NCI-H2081 treated with DMSO at 0.1 percent for 48 hours (cell line): ENCODE measurements around the gene ITPK1.
"Not testable (repeated sequence)": the region's sequence is repeated elsewhere in the genome, so short reads cannot be mapped to it uniquely, and the experiment has no call there.

ENCODE experiments used
- DNase-seq: peaks from one replicate; lab custom pipeline; 2025; lab: John Stamatoyannopoulos, UW

The ITPK1 gene

DNA sequence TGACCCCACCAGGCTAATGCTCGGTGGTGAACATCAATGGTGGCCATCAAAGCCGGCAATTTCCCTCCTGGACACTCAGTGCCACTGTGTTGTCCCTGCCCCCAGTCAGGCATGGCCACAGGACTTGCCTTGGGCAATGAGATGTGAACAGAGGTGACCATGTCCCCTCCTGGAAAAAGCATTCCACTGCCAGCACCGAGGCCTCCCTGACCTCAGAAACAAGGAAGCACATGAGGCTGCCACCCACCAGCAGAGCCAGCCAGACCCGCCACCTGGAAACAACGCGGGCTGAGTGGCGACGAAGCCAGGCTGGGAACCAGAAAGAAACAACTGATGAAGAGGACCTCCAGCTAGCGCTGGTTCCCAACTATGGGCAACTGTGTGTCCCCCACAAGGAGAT is 31.8 kb downstream of the ITPK1 start:
- DNase-seq = no peak

DNA sequence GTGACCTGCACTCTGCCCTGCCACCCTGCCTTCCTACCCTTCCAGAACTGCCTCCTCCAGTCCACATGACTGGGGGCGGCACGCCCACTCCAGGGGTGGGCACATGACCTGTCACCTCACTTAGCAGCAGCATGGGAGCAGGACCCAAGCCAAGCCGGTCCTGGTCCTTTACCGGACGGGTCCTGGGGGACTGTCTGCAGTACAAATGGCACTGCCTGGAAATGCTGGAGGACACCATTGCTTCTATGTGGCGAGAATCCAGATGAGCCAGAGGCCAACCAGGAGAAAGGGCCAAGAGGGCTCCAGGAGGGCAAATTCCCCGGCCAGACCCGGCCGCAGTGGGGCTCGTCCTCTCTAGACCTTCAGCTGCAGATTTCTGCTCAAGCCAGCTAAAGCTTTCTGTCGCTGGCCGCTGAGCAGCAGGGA is 33.1 kb downstream of the ITPK1 start:
- DNase-seq = no peak

DNA sequence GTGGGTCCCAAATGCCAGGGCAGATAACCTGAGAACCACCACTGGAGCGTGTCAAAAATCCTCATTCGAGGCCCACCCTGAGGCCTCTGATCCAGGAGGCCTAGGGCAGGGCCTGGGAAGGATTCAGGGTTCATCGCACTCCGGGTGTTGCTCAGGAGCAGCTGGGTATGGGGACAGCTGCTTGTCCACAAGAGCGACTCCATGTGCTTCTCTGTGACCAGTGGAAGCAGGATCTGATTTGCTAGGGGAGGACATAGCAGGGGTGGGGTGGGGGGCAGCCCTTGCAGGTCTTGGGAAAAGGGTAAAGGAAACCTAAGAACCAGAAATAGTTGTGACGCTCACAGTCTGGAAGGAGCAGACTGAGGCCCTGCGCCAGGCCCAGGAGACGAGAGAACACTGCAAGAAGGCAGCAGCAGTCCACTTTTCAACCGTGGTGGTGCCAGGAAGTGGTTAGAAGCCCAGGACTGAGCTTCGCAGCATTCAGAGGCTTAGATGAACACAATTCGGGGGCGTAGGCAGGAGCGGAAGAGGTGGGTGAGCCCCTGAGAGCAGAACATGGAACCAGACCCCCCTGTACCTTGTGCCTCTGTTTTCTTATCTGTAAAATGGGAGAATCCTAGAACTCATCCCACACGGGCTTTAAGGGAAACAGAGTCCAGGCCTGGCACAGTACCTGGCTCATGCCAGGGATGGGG is 33.7 kb downstream of the ITPK1 start:
- DNase-seq = no peak

DNA sequence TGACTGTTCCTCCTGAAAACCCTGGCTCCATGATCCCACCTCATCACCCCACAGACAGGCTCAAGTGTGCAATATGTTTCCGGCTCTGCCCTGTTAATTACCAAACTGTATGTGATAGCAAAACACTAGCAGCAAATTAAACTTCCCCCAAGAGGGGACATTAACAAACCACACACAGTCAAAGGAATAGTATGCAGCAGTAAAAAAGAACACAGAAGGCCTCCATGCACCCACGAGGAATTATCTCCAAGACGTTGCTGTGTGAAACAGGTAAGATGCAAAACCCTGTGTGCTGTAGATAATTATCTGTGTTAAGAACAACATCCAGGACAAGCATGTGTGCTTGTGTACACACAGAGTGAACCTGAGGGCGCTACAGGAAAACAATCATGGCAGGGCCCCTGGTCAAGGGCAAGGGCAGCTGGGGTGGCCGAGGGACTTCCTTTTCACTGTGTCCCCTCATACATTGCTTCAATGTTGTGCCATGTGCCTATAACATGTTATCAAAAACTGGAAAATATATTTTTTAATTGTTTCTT is 35.8 kb downstream of the ITPK1 start:
- DNase-seq = no peak

DNA sequence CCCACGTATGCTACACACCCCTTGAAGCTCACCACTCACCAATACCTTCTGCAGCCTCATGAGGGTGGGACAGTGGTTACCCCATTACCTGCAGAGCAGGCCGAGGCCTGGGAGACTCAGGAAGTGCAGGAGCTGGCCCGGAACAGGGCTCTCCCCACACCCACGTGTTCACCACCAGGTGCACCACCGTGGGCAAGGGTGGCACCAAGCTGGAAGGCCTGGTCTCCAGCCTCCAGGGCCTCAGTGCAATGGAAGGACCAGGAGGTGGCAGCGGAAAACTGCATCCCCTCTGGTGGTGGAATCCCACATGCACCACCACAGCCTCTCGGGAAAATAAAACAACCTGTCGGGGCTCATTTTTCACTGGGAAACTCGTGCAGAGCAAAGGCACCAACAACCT is 36.4 kb downstream of the ITPK1 start:
- DNase-seq = no peak

DNA sequence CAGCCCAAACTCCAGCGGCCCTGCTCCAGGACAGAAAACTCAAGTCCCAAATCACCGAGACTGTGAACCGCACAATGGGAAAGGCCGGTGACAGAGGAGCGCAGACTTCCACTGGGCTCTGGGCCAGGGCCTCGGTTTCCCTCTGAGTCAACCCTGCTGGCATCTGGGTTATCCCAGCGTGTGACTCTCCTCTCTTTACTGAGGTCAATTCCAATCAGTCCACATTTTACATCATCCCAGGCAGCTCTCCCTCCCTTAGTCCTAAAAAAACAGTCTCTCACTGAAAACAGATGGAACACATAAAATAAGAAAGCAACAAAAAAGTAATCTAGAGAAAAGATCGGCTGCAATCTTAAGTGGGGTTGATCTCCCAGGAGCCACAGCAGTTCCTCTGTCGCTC is 36.9 kb downstream of the ITPK1 start:
- DNase-seq = no peak

DNA sequence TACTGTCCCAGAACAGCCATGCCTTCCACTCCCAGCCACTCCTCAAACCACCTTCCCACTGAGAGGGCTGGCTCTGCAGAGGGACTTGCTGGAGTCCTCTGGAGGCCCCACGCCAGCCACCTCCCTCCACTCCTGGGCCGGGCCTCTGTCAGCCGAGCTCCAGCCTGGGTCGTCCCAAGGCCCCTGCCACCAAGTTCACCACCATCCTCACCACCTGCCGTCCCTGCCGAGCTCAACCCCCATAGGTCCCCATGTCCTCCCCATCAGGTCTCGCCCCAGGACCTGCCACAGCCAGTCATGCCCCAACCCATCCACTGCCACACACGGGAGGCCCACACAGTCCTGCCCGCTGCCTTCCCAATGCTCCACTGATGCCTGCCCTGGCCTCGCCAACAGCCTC is 39.0 kb downstream of the ITPK1 start:
- DNase-seq = no peak

DNA sequence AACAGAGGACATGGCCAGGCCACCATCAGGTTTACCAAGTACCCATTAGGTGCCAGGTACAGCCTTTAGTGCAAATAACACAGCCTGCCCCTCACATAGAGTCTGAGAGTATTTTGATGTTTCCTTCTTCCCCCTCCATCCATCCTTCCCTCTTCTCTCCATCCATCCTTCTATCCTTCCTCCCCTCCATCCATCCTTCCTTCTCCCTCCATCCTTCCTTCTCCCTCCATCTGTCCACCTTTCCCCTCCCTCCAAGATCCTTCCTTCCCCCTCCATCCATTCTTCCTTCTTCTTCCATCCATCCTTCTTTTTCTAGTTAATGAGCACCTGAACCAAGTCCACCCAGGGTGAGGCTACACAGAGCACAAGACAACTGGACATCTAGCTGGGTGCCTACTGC is 39.8 kb downstream of the ITPK1 start:
- DNase-seq = no peak

DNA sequence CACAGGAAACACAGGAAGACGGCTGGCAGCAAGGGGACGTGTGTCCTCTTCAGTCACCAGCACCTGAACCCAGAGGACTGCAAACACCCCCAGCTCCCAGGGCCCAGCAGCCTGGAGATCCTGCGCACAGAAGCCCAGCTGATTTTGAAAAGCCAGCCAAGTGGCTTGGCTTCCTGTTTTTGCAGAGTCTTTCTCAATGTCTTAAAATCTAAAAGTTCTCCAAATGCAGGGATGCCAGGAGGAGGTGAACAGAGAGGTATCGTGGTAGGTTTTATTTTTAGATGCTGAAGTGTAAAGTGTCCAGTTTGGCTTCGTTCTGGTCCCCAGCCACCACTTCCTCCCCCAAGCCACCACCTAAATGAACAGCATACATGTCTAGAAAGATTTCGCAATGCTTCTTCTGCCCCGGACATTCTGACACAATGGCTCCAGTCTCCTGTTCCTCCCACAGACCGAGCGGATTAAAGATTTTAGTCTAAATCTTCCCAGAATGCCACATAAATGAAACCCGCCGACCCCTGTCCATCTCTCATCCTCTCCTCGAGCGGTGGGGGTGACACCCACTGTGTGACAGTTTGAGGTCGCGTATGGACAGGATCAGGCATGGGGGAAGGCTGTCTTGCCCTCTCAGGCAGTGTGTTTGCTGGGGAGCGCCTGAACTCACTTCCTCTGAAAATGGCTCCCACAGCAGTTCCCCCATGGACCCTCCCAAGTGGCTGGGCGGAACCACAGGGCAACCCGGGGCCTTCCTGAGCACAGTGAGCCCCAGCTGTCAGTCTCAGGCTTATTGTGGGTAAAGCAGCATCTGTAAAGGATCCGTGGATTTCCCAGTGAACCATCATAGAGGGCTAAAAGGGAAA is 41.6 kb downstream of the ITPK1 start:
- DNase-seq = no peak

DNA sequence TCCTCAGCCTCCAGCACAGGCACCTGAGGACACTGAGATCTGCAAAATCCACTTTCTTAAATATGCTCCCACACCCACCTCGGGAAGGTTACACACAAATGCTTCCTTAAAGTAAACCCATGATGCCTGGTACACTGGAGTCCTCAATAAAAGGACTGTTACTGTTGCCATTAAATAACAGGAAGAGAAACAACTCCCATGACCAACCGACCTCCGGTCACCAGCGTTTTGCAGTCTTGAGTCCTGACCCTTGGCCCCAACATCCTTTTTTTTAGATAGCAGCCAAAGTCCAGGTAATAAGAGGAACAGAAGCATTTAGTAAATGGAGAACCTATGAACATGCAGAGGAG is 42.4 kb downstream of the ITPK1 start:
- DNase-seq = no peak

DNA sequence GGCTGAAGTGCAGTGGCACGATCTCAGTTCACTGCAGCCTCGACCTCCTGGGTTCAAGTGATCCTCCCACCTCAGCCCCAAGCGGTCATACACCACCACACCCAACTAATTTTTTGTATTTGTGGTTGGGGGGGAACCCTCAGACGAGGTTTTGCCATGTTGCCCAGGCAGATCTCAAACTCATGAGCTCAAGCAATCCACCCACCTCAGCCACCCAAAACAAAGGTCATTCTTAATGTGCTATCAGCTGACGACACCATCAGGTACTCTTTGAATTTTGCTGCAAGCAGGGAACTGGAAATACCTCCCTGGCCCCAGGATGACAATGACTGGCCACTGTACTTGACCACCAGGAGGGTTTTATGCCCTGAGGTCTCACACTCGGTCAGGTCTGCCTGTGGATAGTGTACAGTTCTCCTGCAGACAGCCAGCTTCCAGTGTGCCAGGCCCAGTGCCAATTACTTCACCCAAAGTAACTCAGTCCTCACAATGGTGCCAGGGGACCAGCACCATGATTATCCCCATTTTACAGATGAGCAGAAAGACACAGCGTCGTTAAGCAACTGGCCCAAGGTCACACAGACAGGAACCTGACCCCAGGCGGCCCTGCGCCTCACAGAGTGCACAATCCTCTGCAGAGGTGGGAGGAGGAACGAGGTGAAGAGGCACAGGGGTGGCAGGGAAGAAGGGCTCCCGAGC is 42.9 kb downstream of the ITPK1 start:
- DNase-seq = no peak

DNA sequence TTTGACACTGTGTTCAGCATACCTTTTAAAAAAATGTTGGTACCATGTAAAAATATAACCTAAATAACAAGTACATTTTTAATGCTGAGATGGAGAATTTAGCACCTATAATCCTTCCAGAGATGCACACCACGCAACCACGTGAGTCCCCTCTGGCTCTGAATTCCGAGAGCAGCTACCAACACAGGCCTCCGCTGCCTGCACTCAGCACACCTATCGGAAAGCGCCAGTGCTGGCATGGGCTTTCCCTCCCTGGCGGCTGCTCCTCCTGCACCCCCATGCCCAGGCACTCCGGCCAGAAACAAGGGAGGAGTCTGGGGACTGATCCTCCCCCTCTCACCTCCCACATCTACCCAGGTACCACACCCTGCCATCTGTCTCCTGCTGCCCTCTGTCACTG is 47.0 kb downstream of the ITPK1 start:
- DNase-seq = no peak

DNA sequence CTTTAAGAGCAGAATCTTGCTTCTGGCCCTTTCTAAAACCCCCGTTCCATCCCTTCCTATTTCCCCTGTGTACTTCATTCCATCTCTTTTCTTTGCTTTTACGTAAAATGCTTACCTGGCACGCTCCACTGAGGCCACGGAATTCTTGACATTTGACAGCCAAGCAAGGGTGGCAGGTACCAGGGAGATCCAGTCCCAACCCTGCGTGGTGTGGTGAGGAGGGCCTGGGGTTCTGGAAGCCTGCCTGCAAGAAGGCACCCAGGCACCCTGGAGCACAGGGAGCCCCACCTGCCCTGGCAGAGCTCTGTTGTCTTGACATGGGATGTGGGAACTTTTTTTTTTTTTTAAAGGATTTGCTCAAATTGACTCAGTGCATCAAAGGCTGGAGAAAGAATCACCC is 48.6 kb downstream of the ITPK1 start:
- DNase-seq = no peak

DNA sequence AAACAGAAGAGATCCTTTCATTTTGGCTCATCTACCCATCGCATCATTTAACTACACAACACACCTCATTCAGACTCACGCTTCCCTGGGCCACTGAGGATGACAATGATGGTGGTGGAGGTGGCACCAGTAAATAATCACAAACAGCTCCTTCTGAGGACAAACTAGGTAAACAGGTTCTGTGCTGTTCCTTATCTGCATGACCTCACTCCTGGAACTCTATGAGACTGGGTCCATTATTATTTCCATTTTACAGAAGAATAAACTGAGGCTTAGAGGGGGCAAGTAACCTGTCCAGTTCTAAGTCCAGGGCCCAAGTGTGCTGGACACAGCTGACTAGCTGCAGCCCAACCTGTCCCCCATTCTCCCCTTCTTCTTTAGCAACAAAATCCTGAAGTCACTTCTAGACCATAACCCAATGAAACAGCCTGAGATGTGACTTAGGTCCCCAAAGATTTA is 50.4 kb downstream of the ITPK1 start:
- no peak for DNase-seq

DNA sequence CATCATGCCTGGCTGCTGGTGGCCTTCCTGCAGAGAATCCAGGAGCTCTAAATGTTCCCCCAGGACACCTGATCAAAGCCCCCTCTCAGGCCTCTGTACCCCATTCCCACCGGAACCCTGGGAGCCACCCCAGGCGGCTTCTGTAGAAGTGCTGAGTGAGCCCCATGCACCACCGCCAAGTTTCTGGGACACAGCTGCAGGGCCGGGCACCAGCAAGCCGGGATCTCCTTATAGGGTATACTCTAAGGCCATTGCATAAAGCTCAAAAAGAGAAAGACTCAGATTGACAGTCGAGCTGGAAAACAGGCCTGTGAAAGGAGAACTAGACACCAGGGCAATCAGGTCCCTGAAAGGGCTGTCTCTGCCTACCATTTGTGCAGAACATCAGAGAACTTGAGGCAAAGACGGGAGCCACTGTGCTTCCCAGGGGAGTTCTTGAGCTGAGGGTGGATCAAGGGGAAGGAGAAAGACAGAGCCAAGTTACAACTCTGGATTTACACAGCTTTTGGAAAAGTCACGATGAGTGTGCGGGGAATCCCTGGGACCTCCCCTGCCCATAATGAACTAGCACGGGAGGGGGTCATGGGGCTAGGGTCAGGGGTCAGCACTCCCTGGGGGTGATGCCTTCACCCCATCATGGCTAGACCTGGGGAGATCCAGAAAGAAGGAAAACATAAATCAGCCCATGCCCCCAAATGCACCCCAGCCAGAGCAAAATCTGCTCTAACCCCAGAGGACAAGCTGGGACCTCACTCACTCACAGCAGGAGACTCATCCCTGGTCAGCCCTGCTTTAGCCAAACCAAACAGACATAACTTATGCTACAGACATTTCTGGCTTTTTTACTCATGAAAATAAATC is 51.1 kb downstream of the ITPK1 start:
- DNase-seq = no peak

DNA sequence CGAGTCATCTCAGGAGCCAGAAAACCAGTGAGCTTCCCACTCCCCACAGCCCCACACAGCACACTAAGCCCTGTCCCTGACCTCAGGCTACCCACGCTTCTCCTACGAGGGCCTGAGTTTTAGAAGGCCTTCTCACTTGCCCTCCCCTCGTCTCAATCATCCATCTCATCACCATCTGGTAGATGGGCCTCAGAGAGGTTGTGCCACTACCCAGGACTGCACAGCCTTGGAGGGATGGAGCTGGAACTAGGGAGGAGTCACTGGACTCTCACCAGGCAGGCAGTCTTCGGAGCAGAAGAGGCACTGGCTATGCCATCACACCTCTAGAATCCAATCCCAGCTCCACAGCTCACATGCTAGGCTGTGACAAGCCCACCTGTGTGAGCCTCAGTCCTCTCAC is 52.3 kb downstream of the ITPK1 start:
- no peak for DNase-seq

DNA sequence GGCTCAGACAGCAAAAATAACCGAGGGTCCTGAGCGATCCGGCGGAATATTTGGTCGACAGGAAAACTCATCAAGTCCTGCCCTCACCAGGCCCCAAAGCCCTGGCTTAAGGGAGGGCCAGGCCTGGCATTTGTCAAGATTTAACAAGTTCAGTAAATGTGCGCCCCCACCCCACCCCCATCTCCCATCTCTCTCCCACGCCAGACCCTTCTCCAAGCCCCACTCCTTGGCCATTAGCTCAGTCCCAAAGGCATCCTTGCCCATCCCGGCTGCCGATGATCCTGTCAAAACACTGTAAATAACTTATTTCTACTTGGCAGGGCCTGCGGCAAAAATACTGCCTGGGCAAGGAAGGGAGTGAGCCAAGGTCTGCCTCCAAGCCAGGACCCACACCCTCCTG is 52.8 kb downstream of the ITPK1 start:
- no peak for DNase-seq

DNA sequence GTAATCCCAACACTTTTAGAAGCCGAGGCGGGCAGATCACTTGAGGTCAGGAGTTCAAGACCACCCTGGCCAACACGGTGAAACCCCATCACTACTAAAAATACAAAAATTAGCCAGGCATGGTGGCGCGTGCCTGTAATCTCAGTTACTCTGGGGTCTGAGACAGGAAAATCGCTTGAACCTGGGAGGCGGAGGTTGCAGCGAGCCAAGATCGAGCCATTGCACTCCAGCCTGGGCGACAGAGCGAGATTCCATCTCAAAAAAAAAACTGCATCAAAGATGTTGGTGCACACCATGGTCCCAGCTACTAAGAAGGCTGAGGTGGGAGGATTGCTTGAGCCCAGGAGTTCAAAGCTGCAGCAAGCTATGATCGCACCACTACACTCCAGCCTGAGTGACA is 53.7 kb downstream of the ITPK1 start:
- not testable (repeated sequence) for DNase-seq

DNA sequence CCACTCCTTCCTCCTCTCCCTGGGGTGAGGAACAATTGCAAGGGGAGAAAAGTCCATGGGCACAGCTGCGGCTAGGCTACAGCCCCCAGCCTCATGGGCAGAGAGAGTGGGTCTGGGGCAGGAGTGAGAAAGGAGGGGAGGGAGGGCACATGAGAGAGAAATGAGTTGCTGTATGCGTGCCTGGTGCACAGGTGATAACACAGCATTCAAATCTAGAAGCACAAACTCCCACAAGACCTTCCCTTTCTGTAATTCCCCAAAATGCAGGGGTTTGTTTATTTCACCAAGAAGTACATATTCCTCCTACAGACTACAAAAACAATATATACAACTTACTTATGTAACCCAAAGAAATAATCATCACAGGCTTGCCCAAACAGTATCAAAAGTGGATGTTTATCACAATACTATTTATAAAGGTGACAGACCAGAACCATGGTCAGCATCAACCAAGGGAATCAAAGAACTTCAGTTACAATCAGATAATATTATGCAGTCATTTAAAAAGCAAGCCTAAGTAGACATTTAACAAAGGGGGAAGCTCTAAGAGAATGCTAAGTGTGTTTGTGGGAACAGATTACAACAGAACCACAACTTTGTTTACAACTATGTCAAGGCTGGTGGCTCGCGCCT is 54.2 kb downstream of the ITPK1 start:
- no peak for DNase-seq

DNA sequence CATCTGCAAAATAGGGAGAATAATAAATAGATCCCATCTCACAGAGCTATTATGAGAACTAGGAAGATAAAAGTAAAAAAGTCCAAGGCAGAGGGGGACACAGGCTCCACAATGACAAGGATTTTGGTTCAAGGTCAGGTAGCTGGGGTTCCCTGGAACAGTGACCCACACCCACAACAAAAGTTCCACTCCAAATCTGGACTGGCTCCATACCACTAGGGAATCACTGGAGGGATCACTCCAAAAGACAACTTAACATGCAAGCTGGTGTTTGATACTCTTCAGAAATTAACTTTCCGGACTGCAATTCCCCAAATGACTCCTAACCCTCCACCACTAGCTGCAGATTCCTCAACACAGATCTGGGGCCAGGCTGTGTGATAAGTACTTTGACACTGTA is 54.9 kb downstream of the ITPK1 start:
- no peak for DNase-seq

DNA sequence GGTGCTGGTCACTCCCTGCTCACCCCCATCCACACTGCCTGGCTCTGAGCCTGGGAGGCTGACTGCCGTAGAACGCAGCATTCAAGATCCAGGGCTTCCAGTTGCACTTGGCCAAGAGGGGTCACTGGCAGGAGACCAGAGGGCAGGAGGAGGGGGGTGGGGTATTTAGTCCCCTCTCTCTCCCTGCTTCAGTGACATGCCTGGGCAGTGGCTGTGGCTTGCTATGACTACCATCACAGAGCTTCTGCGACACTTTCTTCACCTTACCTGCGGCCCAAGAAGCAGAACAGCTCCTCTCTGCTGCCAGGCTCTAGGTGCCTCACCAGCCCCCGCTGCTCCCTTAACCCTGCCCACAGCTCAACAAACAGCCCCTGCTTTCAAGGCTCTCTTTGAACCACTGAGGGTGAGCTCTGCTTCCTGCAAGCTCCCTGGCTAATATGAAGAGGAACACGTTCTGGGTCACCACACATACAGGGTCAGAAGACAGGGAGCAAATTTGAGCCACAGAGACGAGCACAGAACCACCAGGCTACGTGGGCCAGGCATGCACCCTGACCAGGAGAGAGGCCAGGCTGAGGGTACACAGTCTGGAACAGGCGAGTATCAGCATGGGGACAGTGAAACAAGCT is 55.7 kb downstream of the ITPK1 start:
- DNase-seq = no peak
